Measurements from ENCODE around the gene CHTF8. TPM values are rescaled to one million over a fixed set of nuclear protein-coding genes. Genes with fewer than 3 reads are reported as not detected.

Gene CHTF8
- total RNA-seq, 4 donors from 2014 or later: 59.8 to 94.4 (median 69.4) TPM

- no peak for DNase-seq (ENCODE audit: extremely low spot score)
- WGBS: 90% methylated on average over 9 of the region's 19 CpGs
- no peak overlapping the region for H3K27ac ChIP-seq (replicated peaks in 1 of 4)
- no peaks in the 10 kb centered on the region for H3K27me3 ChIP-seq
- no peaks in the 10 kb centered on the region for H3K9me3 ChIP-seq
- intact Hi-C loops (cut with DNase I): loop anchor here (5.0 kb wide), 1 partner anchor 273 kb away; no protein-coding TSS in a partner anchor
- TF ChIP-seq CTCF (IDR thresholded peaks at IDR 0.05): no peak
- TF ChIP-seq POLR2A (IDR thresholded peaks at IDR 0.05; ENCODE audit: low read depth): no peak
- no peak for TF ChIP-seq EP300 (IDR thresholded peaks at IDR 0.05)
- no peak for TF ChIP-seq POLR2AphosphoS5 (IDR thresholded peaks at IDR 0.05)
- H3K36me3 ChIP-seq: peaks cover 20 to 66% (median 48%) of the 10 kb centered on the region in 4 donors
- peaks cover 0 to 38% (median 16%) of the 10 kb centered on the region in 4 donors for H3K4me1 ChIP-seq
- no peak overlapping the region for H3K4me3 ChIP-seq
These were observed 12.2 kb downstream of the CHTF8 start for GRCh38 chr16:69120096-69120664.

- peaks cover 0 to 38% (median 16%) of the 10 kb centered on the region in 4 donors for H3K4me1 ChIP-seq
- TF ChIP-seq CTCF (IDR thresholded peaks at IDR 0.05) (no peak), POLR2AphosphoS5 (IDR thresholded peaks at IDR 0.05) (no peak), EP300 (IDR thresholded peaks at IDR 0.05) (no peak), POLR2A (IDR thresholded peaks at IDR 0.05; ENCODE audit: low read depth) (no peak)
- no peak for DNase-seq (ENCODE audit: extremely low spot score)
- 100% methylated on average over 1 of the region's 2 CpGs for WGBS
- H3K27ac ChIP-seq (replicated peaks in 1 of 4): no peak overlapping the region
- no peaks in the 10 kb centered on the region for H3K9me3 ChIP-seq
- H3K27me3 ChIP-seq: no peaks in the 10 kb centered on the region
- intact Hi-C loops (cut with DNase I): no loop called here
- H3K4me3 ChIP-seq: no peak overlapping the region
- peaks cover 20 to 72% (median 53%) of the 10 kb centered on the region in 4 donors for H3K36me3 ChIP-seq
These were observed 12.9 kb downstream of the CHTF8 start for GRCh38 chr16:69119536-69119935.

DNA sequence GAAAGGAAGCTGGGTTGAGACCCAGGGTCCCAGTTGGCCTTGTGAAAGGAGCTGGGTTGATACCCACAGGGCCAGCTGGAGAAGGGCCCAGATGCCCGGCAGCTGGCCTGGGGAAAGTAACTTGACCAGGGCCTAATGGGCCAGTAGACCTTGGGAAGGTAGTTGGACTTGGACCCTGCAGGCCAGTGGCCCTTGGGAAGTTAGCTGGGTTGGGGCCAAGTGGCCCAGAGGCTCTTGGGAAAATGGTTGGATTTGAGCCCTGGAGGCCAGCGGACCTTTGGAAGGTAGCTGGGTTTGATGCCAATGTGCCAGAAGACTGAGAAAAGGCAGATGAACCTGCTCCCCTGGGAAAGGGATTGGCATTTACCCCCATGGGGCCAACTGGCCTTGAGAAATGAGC lies 13.4 kb downstream of the CHTF8 start:
- no peak overlapping the region for H3K27ac ChIP-seq (replicated peaks in 1 of 4)
- peaks cover 20 to 74% (median 57%) of the 10 kb centered on the region in 4 donors for H3K36me3 ChIP-seq
- WGBS: no CpG with 5 or more reads among the region's 2 CpGs
- no peak for TF ChIP-seq POLR2A (IDR thresholded peaks at IDR 0.05; ENCODE audit: low read depth)
- TF ChIP-seq CTCF (IDR thresholded peaks at IDR 0.05): no peak
- TF ChIP-seq EP300 (IDR thresholded peaks at IDR 0.05): no peak
- TF ChIP-seq POLR2AphosphoS5 (IDR thresholded peaks at IDR 0.05): no peak
- no peaks in the 10 kb centered on the region for H3K27me3 ChIP-seq
- no peak overlapping the region for H3K4me3 ChIP-seq
- intact Hi-C loops (cut with DNase I): no loop called here
- H3K9me3 ChIP-seq: no peaks in the 10 kb centered on the region
- peaks cover 0 to 38% (median 16%) of the 10 kb centered on the region in 4 donors for H3K4me1 ChIP-seq
- DNase-seq (ENCODE audit: extremely low spot score): no peak

- Histone ChIP-seq H3K27me3 (no peaks in the 10 kb centered on the region), H3K36me3 (peaks cover 20 to 79% (median 60%) of the 10 kb centered on the region in 4 donors), H3K4me1 (peaks cover 0 to 37% (median 16%) of the 10 kb centered on the region in 4 donors), H3K9me3 (no peaks in the 10 kb centered on the region), H3K27ac (replicated peaks in 1 of 4) (no peak overlapping the region), H3K4me3 (no peak overlapping the region)
- 100% methylated on average over 2 of the region's 2 CpGs for WGBS
- TF ChIP-seq EP300 (IDR thresholded peaks at IDR 0.05) (no peak), CTCF (IDR thresholded peaks at IDR 0.05) (no peak), POLR2AphosphoS5 (IDR thresholded peaks at IDR 0.05) (no peak), POLR2A (IDR thresholded peaks at IDR 0.05; ENCODE audit: low read depth) (no peak)
- DNase-seq (ENCODE audit: extremely low spot score): no peak
- intact Hi-C loops (cut with DNase I): no loop called here
These were observed 13.9 kb downstream of the CHTF8 start for GRCh38 chr16:69118468-69118867.
